ENCODE measurements around the gene RIMS1.

RIMS1 gene, protein sequence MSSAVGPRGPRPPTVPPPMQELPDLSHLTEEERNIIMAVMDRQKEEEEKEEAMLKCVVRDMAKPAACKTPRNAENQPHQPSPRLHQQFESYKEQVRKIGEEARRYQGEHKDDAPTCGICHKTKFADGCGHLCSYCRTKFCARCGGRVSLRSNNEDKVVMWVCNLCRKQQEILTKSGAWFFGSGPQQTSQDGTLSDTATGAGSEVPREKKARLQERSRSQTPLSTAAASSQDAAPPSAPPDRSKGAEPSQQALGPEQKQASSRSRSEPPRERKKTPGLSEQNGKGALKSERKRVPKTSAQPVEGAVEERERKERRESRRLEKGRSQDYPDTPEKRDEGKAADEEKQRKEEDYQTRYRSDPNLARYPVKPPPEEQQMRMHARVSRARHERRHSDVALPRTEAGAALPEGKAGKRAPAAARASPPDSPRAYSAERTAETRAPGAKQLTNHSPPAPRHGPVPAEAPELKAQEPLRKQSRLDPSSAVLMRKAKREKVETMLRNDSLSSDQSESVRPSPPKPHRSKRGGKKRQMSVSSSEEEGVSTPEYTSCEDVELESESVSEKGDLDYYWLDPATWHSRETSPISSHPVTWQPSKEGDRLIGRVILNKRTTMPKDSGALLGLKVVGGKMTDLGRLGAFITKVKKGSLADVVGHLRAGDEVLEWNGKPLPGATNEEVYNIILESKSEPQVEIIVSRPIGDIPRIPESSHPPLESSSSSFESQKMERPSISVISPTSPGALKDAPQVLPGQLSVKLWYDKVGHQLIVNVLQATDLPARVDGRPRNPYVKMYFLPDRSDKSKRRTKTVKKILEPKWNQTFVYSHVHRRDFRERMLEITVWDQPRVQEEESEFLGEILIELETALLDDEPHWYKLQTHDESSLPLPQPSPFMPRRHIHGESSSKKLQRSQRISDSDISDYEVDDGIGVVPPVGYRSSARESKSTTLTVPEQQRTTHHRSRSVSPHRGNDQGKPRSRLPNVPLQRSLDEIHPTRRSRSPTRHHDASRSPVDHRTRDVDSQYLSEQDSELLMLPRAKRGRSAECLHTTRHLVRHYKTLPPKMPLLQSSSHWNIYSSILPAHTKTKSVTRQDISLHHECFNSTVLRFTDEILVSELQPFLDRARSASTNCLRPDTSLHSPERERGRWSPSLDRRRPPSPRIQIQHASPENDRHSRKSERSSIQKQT (N-terminal part only)

DNA sequence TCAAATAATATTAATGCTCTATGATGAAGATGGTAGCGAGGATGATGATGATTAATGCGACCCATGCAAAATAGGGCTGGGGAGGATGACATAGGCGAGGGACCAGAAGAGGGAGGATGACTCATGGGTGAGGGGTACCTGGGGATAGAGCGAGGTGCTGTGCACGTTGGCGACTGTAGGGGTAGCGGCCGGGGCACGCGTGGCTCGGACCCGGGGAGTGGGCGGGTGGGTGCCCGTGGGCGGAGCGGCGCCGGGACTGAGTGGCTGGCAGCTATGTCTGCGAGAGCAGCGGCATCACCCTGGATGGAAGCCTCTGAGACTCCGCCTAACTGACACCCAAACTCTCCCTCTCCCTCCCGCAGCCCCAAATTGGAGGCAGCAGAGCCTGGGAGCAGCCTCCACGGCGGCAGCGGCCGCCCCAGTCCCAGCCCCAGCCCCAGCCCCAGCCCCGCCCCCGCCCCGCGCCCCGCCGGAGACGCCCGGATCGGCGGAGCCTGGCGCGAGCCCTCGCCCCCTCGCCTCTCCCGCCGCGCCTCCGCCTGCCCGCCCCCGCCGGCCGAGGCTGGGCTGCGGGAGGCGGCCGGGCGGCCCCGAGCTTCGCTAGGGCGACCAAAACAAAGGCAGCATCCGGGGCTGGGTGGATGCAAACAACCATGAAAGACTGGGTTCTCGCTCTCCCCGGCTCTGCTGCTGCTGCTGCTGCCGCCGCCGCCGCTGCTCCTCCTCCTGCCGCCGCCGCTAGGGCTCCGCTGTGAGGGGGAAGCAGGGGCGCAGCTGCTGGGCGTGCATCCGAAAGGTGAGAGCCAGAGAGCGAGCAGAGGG, at the start of gene RIMS1:
Gene RIMS1 (plus strand): TSS at position 367 of the 822 bp plus-strand sequence. CDS start 474 bp downstream, outside the sequence.
- peak; percentile 49 for DNase-seq

- DNase-seq, result no peak
Measured at GRCh38 chr6:71851214-71851613, 35.1 kb upstream of the RIMS1 start.

GRCh38 chr6:71852948-71853347, 33.4 kb upstream of the RIMS1 start:
- no peak for DNase-seq

DNA sequence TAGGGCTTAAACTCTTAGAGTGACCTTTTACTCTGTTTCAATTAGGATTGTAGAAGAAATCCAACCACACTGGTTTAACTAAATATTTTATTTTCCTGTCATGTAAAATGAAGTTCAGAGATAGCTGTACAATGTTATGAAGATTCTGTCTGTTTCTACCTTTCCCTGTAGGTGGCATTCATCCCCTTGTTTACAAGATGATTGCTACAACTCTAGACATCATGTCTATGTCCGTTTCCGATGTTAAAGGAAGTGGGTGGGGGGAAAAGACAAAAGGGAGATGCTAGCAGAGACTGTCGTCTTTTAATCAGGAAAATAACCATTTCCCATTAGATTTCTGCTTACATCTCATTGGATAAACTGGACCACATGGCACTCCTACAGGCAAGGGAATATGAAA, 30.9 kb upstream of the RIMS1 start:
- DNase-seq, result no peak

DNA sequence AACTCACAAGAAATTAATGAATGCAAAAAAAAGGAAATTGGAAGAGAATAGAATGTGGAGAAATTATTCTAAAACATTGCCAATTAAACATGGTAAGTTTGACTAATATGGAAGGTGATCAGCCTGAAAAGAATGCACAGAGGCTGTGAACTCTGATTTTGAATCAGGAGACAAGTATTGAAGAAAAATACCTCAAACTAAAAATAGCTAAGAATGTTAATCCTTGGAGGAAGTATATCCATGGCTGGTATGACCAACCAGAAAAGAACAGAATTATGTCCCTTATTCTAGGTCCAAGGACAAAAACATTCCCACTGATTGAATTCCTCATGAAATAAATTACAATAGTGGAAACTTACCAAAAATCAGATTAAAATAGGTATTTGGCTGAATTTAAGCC, 7.3 kb upstream of the RIMS1 start:
- DNase-seq, result no peak

GRCh38 chr6:71887006-71887743, 825 bp downstream of the RIMS1 start:
- no peak for DNase-seq

DNA sequence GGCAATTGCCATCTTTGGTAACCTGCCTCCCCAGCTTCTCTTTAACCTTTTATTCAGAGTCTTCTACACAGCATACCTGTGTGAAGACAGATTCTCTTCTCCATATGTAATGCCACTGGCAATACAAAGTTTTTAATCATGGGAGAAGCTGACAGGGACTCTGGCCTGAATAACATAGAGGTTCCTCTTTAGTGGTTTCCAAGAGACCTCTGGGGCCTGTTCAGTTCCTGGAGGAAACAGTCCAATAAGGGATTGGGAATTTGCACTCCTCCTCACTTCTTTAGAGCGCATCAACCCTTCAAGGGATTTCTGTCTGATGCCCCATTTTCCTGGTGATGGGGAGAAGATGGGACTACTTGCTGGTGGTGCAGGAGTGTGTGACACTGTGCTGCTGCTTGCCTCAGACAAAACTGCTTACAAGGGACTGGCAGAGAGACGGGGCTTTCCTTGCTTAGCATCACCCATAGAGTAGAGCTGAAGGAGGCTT, 1.4 kb downstream of the RIMS1 start:
- DNase-seq, result no peak

- DNase-seq, result no peak
Measured at GRCh38 chr6:71888756-71889340, 2.5 kb downstream of the RIMS1 start.

- DNase-seq, result no peak
Measured at GRCh38 chr6:71889366-71889765, 3.0 kb downstream of the RIMS1 start.

DNA sequence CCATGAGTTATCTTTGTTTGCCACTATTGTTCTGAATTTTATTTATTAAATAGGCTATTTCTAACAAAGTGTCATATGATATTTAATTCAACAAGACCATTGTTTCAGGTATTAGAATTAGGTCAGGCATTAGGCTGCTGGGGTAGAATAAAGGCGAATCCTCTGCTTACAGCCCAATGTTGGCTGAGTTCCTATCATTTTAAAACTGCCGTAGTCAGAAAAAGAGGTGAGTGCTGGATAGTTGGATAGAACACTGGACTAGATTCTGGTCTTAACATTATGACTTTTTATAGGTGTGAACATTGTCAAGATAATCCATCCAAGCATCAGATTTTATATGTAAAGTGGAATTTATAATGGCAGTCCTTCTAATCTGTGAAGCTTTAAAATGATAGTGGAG, 6.3 kb downstream of the RIMS1 start:
- DNase-seq, result no peak

GRCh38 chr6:71900642-71901041, 14.3 kb downstream of the RIMS1 start:
- DNase-seq, result no peak

- no peak for DNase-seq
Measured at GRCh38 chr6:71902261-71902660, 15.9 kb downstream of the RIMS1 start.

DNA sequence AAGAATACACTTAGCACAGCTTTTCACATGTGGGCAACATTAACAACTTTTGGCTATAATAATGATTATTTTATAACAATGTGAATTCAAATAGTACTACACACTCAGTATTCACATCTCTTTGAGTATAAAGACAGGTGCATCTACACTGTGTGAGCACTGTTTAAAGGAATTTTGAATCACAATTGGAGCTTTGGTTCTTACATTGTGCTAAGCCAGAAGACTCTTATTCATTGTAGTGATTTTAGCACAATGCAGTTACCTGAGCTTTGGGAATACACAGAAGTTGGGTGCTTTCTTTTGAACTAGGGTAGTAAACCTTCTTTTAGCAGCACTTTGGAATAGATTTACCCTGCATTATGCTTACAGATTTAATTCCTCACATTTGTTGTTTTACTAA, 20.5 kb downstream of the RIMS1 start:
- no peak for DNase-seq

GRCh38 chr6:71908162-71908765, 21.9 kb downstream of the RIMS1 start:
- DNase-seq, result no peak

- no peak for DNase-seq
Measured at GRCh38 chr6:71913444-71914234, 27.3 kb downstream of the RIMS1 start.

DNA sequence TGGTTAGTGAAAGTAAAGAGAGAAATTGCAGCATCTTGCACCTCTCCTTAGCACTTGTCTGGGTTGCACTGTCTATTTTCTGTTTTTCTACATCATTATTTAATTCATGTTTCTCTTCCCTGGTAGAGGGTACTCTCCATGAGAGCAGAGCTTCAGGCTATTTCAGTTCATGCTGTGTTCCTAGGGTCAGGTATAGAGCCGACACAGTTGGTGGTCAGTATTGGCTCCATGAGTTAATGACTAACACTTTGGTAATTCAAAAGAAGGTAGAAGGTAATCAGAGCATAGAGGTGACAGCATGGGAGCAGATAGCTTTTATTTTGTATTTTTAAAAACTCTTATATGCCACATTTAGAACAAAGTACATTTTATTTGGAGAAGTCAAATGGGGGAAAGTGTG, 42.7 kb downstream of the RIMS1 start:
- no peak for DNase-seq

- no peak for DNase-seq
Measured at GRCh38 chr6:71933881-71934280, 47.5 kb downstream of the RIMS1 start.

GRCh38 chr6:71965404-71965803, 79.1 kb downstream of the RIMS1 start:
- DNase-seq, result no peak

DNA sequence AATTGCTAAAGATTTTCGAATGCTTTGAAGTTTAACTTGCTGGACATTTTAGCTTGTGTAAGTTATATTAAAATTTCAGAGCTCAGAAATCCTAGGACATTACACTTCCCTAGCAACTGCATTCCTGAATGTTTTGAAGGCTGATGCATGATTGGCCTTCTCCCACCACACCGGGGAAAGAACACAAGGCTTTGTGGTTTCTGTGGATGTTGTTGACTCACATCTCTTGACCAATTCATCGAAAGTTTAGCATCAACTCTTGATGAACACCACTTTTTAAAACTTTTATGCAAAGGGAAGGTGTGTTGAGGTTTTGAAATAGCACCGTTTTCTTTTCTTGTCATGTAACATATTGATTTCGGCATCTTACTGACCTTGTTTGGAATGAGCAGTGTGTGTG, 81.1 kb downstream of the RIMS1 start:
- no peak for DNase-seq

DNA sequence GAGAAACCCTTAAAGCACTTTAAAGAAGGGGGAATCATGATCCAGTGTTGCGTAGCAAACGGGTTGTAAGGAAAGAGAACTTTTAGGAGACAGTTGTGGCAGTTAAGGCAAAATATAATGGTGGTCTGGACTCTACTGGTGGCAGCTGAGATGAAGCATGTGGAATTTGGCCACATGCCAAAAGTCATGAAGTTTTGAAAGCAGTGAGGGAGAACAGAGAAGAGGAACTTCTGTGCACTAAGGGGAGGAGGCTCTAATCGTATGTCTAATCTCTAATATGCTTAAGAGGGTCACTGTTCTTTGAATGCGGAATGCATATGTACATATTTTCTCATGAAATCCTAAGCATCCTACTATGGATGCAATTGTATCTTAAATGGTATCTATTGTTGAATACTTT, 91.5 kb downstream of the RIMS1 start:
- DNase-seq, result no peak

All from T1000 (cell line).